Cardiac muscle cell (in vitro differentiated cells and primary cell): ENCODE data around the gene ADH1C. TPM values are rescaled to one million over a fixed set of nuclear protein-coding genes. Genes with fewer than 3 reads are reported as not detected.

Source experiments
- DNase-seq, 2 donors: peaks; one replicate each; pipeline versions ENCODE4 v3.0.0 to v3.0.0-alpha.2; 2010 to 2017; ENCODE audit warnings: low read depth in 1 of 2, low spot score in 1 of 2
- H3K27ac ChIP-seq: fragments of 200-600 bp; sonication (generic); 2 replicates; pipeline ENCODE4 v1.5.1; 2016
- H3K27me3 ChIP-seq: fragments of 200-600 bp; sonication (generic); 2 replicates; pipeline ENCODE4 v1.6.0; 2016; ENCODE audit warnings: control low read depth
- H3K36me3 ChIP-seq: fragments of 200-600 bp; sonication (generic); 2 replicates; pipeline ENCODE4 v1.5.1; 2016; ENCODE audit warnings: control low read depth
- H3K4me1 ChIP-seq: fragments of 200-600 bp; sonication (generic); 2 replicates; pipeline ENCODE4 v1.8.1; 2017; ENCODE audit warnings: low read depth, mild to moderate bottlenecking, mixed run types
- H3K4me3 ChIP-seq: fragments of 200-600 bp; sonication (generic); 2 replicates; pipeline ENCODE4 v1.5.1; 2016; ENCODE audit warnings: mild to moderate bottlenecking
- H3K9me3 ChIP-seq: fragments of 200-600 bp; sonication (generic); 2 replicates; pipeline ENCODE4 v1.5.1; 2017; ENCODE audit warnings: low read depth, mild to moderate bottlenecking, control low read depth
- CTCF ChIP-seq: IDR thresholded peaks from 2 replicates; pipeline ENCODE4 v1.5.1; 2012; ENCODE audit warnings: low read depth, mild to moderate bottlenecking, low read length
- polyA plus RNA-seq: library from polyadenylated mRNA; unstranded; fragments of >200 nt; fragmentation: Nextera tagmentation; extraction: Ambion mirVana; gene quantifications from 2 replicates; pipeline ENCODE4 v1.2.1, GENCODE V29; 2016
- total RNA-seq: library from RNA; depleted of rRNA; stranded (reverse); fragments of >200 nt; gene quantifications from 2 replicates; pipeline ENCODE4 v1.2.3, GENCODE V29; 2016

Gene ADH1C
- total and polyA plus RNA-seq, 2 experiments from 2014 or later = not detected

DNA sequence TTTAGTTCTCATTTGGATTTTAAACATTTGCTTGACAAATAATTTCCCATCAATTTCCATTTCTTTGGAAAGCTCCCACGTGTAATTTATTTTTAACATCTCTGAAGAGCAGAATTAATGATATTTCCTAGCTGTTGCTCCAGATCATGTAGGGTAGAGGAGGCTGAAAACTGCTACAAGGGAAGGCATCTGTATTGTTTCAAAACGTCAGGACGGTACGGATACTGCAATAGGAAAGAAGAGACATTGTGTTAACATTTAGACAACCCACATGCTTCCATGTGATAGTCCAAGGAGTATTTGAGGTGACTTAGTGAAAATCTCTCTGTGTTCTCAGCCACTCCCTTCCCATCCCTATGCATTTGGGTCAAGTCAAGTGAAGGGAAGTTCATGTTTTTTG lies 16.0 kb downstream of the ADH1C start:
- Histone ChIP-seq H3K27ac (no peak overlapping the region), H3K4me3 (no peak overlapping the region), H3K36me3 (no peaks in the 10 kb centered on the region), H3K27me3 (no peaks in the 10 kb centered on the region), H3K9me3 (no peaks in the 10 kb centered on the region), H3K4me1 (no peaks in the 10 kb centered on the region)
- DNase-seq = no peak
- no peak for TF ChIP-seq CTCF

DNA sequence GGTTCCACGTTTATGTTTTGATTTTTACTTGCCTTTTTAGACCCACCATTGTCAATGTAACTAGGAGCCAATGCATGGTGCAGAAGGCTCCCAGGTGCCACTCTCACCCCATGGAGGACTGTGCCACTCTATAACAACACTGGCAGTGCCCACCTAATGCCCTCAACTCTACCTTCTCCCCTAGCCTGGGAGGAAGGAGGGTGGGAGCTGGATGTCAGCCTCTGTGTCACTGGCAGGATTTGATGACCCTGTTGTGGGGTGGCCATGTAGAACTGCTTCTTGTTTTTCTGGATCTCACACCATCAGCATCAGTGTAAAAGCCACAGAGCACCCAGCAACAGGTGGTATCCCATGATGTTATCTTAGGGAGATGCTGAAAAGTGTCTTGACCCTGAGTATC lies 17.7 kb downstream of the ADH1C start:
- Histone ChIP-seq H3K36me3 (no peaks in the 10 kb centered on the region), H3K27me3 (no peaks in the 10 kb centered on the region), H3K4me3 (no peak overlapping the region), H3K27ac (no peak overlapping the region), H3K9me3 (no peaks in the 10 kb centered on the region), H3K4me1 (no peaks in the 10 kb centered on the region)
- DNase-seq = no peak
- TF ChIP-seq CTCF = no peak

DNA sequence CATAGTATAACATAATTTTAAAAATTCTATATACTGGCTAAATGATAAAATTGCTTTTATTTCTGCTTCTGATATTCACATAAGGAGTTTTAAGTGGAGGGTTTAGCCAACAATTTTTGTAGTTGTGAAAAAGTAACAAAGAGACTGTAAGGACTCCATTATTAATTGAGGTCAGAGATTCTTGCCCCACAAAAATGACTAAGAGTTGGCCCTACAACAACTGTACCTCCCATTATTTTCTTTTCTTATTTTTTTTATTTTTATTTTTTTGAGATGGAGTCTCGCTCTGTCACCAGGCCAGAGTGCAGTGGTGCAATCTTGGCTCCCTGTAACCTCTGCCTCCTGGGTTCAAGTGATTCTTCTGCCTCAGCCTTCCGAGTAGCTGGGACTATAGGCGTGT lies 21.9 kb downstream of the ADH1C start:
- Histone ChIP-seq H3K4me3 (no peak overlapping the region), H3K36me3 (no peaks in the 10 kb centered on the region), H3K27ac (no peak overlapping the region), H3K9me3 (no peaks in the 10 kb centered on the region), H3K27me3 (no peaks in the 10 kb centered on the region), H3K4me1 (no peaks in the 10 kb centered on the region)
- DNase-seq = no peak
- no peak for TF ChIP-seq CTCF

- no peaks in the 10 kb centered on the region for H3K9me3 ChIP-seq
- DNase-seq = no peak
- no peak overlapping the region for H3K27ac ChIP-seq
- no peaks in the 10 kb centered on the region for H3K36me3 ChIP-seq
- H3K4me1 ChIP-seq = no peaks in the 10 kb centered on the region
- TF ChIP-seq CTCF = no peak
- H3K27me3 ChIP-seq = no peaks in the 10 kb centered on the region
- no peak overlapping the region for H3K4me3 ChIP-seq
These were observed 22.7 kb downstream of the ADH1C start for GRCh38 chr4:99329876-99330275.

DNA sequence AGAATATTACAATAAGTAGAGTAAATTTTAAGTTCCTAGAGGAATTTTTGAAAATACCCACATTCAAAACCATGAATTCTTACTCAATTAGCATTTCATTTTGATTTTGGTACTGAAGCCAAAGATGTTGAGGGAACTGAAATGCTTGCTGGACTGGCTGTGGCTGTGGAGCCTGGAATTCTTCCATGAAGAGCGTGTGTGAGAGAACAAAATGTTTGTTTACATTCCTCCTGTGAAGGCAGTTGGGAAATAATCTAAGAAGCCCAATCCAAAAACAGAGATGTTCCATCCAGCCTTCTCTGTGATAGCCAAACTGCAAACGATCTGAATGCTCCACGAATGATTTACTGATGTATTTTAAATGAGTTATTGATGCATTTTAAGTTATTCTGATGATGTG lies 27.6 kb downstream of the ADH1C start:
- H3K9me3 ChIP-seq = no peaks in the 10 kb centered on the region
- no peaks in the 10 kb centered on the region for H3K36me3 ChIP-seq
- peak in 1 of 2 donors; percentile 95 for DNase-seq
- H3K27me3 ChIP-seq = no peaks in the 10 kb centered on the region
- TF ChIP-seq CTCF = no peak
- H3K4me1 ChIP-seq = no peaks in the 10 kb centered on the region
- no peak overlapping the region for H3K27ac ChIP-seq
- H3K4me3 ChIP-seq = no peak overlapping the region

GRCh38 chr4:99324361-99324760 lies 28.2 kb downstream of the ADH1C start:
- peak in 1 of 2 donors; percentile 17 for DNase-seq
- H3K4me3 ChIP-seq = no peak overlapping the region

More at GRCh38 chr4:99324361-99324760, 28.2 kb downstream of the ADH1C start:
- TF ChIP-seq CTCF = no peak
- H3K27me3 ChIP-seq = no peaks in the 10 kb centered on the region
- no peak overlapping the region for H3K27ac ChIP-seq
- no peaks in the 10 kb centered on the region for H3K4me1 ChIP-seq
- H3K9me3 ChIP-seq = no peaks in the 10 kb centered on the region
- no peaks in the 10 kb centered on the region for H3K36me3 ChIP-seq
